SKM-1 treated with dmso at 0.1 percent for 144 hours (cell line): ENCODE measurements around the gene FAM151A.
"Not testable (repeated sequence)": the region's sequence is repeated elsewhere in the genome, so short reads cannot be mapped to it uniquely, and the experiment has no call there.

Experiments
- DNase-seq: peaks from one replicate; lab custom pipeline; 2025; ENCODE audit not compliant: unreplicated experiment; lab: John Stamatoyannopoulos, UW

FAM151A gene

DNA sequence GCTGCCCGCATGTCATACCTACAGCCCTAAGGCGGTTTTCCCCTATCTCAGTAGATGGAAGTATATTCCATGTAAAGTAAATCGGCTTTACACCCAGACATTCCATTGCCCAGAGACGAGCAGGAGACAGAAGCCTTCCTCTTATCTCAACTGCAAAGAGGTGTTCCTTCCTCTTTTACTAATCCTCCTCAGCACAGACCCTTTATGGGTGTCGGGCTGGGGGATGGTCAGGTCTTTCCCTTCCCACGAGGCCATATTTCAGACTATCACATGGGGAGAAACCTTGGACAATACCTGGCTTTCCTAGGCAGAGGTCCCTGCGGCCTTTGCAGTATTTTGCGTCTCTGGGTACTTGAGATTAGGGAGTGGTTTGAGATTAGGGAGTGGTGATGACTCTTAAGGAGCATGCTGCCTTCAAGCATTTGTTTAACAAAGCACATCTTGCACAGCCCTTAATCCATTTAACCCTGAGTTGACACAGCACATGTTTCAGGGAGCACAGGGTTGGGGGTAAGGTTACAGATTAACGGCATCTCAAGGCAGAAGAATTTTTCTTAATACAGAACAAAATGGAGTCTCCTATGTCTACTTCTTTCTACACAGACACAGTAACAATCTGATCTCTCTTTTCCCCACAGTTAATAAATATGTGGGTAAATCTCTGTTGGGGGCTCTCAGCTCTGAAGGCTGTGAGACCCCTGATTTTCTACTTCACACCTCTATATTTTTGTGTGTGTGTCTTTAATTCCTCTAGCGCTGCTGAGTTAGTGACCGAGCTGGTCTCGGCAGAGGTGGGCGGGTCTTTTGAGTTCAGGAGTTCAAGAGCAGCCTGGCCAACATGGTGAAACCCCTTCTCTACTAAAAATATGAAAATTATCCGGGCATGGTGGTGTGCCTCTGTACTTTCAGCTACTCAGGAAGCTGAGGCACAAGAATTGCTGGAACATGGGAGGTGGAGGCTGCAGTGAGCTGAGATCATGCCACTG, 13.4 kb upstream of the FAM151A start:
- DNase-seq, result not testable (repeated sequence)

DNA sequence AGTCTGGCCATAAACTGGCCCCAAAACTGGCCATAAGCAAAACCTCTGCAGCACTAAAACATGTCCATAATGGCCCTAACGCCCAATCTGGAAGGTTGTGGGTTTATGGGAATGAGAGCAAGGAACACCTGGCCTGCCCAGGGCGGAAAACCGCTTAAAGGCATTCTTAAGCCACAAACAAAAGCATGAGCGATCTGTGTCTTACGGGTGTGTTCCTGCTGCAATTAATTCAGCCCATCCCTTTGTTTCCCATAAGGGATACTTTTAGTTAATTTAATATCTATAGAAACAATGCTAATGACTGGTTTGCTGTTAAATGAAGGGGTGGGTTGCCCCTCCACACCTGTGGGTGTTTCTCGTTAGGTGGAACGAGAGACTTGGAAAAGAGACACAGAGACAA, 12.5 kb upstream of the FAM151A start:
- not testable (repeated sequence) for DNase-seq

DNA sequence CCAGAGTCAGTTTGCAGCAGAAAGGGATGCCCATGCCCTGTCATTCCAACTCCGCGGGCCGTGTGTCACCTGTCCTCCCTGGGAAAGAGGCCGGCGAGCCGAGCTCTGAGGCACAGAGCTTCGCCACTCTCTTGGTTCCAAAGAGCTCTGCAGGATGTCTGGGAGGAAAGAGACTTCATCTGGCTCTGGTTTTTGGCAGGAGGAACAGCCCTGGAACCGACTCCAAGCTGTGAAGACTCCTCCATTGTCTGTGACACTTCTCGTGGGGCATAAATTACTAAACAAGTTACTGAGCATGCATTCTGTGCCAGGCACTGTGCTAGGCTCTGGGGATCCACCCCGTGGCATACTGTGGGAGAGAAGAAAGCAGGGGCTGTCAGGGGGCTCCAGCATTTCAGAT, 3.9 kb upstream of the FAM151A start:
- no peak for DNase-seq

DNA sequence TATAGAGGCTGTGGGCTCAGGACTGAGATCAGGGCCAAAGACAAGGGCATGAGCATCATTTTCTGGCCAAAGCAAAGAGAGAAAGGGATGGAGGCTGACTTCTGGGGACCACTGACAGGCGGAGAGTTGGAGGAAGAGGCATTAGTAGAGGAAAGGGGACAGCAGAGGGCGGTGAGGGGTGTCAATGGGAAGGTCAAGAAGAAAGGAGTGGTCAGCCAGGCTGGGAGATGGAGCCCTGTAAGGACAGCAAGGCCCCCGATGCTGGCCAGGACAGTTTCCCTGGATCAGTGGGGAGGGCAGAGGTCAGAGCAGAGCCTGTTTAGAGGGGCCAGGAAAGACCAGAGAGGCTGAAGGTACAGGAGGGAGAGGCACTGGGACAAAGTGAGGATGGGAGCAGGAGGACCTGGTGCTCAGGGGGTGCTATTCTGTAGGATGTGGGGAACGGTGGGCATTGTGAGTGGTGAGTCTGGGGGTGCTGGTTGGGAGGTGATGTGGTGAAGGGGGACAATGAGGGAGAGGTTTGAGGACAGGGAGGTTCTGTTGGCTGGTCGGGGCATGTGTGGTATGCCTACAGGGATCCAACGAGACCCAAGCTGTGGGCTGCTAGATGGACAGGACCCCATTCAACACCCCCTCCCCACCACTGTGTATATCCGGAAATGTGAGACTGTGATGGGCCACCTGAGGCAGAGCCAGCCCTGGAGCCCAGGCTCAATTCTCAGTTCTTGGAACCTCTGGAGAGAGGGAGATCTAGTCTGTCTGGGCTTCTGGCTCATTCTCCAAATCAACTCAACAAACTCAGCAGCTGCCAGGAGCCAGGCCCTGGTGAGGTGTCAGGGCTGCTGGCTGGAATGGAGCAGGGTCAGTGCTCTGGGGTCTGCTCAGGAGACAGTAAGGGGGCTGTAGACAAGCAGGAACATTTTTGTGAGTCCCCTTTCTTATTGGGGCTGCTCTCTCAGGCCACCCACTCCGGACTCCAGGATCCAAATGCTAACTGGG, 1.4 kb upstream of the FAM151A start:
- DNase-seq, result peak; percentile 60

DNA sequence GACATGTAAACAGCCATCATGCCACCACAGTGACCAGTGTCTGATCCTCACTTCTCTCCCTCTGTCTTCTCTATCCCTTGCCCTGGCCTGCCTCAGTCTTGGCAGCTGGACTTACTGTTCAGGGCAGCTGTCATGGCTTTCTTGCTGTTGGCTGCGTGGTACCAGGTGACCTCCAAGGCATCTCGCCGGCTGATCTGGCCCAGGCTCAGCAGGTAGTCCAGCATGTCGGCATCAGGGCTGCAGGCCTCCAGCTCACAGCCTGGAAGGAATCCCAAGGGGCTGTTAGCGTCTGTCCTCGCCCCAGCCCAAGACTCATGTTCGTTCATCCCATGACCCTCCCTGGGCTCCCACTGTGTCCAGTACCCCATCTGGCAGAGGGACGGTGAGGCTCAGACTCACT, 3.6 kb downstream of the FAM151A start:
- DNase-seq, result no peak

DNA sequence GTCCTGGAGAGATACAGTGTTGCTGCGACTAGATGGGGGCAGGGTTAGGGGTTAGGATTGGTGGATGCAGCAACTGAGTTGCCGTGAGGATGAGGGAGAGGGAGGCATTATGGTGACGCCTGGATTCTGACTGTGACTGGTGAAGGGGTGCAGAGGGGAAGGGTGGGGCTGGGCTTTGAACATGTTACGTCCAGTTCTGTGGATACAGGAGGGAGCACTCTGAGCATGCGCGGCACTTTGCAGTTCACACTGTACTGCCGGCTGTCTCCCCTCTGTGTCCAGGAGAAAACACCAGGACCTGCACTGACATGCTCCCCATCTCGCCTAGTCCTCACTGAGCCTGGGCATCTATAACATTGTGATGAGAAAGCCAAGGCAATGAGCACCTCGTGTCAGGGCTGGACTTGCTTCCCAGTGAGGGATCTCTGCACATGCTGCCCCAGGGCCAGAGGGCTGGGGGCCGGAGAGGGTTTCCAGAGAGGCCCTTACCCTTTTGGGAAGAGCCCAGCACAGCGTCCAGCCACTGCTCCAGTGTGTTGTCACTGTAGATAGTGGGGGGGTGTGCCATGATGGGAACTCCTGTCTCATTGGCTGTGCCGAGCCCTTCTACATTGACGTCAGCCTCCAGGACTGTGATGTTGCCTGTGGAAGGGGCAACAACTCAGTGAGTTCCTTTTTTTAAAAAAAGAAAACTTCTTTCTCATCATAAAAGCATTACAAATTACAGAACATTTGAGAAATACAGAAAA, 7.6 kb downstream of the FAM151A start:
- DNase-seq, result no peak

DNA sequence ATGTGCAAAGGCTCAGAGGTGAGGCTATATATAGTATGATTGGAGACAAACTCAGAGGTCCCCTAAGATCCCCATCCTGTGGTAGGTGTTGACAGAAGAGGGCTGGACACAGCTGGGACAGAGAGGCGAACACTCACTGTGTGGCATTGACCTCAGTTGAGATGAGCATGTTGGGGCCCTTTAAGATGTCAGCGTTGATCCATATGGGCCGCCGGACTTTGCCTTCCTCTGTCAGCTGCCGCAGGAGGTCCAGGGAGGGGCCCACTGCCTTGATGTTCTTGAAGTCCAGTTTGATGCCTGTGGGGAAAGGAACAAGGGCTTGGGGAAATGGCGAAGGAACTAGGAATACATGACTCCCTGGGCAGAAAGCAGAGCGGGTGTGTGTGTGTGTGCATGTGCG, 8.8 kb downstream of the FAM151A start:
- no peak for DNase-seq

DNA sequence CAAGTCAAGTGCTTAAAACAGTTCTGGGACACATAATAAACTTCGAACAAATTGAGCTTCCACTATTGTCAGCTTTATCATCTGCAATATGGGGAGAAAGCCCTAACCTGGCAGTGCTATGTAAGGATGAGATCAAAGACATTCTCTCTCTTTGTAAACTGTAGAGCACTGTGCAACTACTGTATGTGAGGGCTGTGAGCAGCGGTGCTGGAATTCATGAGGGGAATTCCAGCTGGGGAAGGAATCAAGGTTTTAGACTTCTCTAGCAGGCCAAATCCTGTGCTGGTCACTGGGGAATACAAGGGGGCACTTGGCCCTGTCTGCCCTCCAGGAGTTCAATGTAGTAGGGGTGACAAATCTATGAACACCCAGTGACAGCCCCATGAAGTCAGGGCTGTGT, 9.3 kb downstream of the FAM151A start:
- no peak for DNase-seq

DNA sequence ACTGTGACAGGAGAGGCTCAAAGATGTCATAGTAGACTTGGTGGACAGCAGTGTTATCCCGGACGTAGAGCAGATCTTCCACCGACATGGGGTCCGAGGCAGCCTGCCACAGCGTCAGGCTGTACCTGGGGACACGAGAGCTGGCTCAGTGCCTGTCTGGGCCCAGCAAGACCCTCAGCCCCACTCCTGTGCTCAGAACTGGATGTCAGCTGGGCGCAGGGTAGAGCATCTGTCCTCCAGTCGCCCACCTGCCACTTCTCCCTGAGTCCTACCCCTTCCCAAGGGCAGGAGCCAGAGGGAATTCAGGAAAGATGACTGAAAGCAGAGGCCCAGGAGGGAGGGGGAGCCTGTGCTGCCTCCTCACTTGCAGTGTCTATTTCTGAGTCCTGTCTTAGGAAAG, 11.7 kb downstream of the FAM151A start:
- no peak for DNase-seq

DNA sequence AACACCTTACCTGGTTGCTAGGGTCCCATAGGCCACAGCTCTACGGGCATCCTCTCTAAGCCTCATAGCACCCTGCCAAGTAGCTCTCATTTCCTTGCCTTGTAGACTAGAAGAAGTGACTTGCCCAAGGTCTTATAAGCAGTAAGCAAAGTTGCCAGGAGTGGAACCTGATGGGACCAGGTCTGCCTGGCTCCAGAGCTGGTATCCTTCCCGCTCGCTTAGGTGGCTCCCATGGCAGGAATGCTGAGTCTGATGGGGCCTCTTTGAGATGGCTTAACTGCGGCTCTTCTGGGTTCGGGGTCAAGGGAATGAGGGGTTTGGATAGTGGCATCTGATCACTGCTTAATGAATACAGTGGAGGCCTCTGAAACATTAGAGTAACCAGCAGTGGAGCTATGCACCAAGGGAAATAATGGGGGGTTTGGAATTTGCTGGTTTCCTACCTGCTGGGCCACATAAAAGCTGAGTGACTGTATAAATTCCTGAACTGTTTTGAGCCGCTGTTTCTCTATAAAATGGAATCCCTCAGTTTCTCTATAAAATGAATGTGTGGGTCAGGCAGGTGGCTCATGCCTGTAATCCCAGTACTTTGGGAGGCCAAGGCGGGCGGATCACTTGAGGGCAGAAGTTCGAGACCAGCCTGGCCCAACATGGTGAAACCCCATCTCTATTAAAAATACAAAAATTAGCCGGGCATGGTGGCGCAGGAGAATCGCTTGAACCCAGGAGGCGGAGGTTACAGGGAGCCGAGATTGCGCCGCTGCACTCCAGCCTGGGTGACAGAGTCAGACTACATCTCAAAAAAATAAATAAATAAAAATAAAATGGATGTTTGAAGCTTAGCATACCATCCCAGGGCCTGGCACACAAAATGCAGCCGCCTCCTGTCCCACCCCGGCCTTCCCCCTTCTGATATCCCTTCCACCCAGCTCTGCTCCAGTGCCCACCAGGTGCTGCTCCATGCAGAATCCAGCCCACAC, 12.4 kb downstream of the FAM151A start:
- no peak for DNase-seq

DNA sequence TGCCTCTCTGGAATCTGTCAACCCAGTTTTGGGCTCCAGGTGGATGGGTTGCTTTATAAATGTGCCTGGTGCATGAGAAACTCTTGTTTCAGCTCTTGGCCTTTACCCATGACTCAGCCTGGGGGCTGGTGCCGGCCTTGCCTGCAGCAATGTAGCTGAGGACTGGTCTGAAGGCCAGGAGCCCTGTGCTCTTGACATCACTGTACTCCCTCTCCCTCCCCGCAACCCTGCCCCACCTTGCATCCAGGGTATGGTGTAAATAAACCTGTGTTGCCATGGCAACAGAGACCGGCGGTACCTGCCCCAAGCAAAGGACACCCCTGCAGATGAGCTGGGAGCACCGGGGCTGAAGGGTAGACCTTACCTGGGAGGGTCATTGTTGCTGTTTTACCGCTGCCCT, 13.3 kb downstream of the FAM151A start:
- no peak for DNase-seq

DNA sequence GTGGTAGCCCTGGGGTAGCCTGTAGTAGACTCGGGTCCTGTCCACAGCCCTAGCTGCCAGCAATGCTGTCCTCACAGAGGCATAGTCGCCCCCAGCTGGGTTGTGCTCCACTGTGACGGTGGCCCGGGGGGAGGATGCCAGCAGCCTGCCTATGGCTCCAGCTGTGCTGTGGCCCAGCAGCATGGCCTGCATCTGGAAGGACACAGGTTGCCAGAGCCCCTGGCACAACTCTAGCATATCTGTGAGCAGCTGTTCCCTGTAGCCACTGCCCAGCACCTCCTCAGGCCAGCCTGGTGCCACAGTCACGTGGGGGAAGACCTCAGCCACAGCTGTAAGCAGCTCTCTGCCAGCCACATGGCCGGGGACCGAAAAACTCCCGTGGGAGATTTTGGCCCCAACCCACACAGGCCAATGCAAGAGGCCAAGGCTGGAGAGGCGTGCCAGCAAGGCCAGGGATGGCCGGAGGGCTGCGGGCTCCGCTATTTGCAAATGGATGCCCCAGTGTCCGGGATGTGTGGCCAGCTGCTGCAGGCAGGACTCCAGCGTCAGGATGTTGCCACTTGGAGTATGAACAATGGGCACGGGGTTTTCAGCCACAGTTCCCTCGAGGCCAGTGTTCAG, 13.9 kb downstream of the FAM151A start:
- no peak for DNase-seq

DNA sequence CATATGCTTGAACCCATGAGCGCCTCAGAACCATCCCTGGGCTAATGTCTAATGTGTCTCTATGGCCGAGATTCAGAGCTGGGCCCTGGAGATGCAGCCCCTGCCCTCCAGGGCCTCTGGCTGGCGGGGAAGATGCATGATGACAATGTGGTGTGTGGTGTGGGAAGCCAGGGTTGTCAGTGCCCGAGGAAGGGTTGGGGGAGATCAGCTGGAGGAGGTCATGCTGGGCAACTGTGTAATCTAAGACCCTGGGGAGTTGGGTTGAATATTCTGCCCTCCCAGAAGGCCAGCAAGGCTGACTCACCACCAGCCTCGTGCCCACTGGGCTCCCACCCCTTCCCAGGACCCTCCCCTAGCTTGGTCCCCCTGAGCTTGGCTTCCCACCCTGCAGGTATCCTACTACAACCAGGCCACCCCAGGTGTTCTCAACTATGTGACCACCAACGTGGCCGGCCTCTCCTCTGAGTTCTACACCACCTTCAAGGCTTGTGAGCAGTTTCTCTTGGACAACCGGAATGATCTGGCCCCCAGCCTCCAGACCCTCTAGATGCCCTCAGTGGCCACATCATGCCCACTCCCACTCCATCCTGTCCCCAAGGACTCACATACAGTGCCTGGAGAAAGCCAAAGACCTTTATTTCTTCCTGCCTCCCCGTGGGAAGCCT, 14.6 kb downstream of the FAM151A start:
- no peak for DNase-seq

DNA sequence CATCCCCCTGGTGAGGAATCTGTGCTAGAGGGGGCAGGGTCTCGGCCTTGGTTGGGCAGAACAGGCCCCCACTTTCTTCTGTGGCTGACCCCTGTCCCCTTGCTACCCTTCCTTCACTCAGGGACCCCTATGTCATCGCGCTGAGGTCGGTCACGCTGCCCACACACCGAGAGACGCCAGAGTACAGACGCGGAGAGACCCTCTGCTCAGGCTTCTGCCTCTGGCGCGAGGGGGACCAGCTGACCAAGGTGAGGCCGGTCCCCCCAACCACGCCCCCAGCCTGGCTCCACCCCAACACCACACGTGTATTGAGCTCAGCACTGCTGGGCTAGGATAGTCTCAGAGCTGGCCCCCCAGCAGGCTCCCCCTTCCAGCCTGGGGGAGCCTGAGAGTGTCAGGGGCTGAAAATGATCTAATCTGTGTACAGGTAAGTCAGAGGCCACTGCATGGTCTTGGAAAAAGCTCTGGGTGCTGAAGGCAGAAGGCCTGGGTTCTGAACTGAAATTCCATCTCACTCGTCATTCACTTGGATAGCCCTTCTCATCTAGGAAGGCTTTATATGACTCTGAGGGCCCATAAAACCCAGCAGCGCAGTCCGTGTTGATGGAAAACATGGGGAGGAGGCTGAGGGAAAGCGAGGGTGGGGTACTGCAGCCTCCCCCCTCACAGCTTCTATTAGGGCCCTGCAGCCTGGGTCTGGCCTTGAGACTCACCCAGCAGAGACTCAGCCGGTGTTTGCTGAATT, 15.3 kb downstream of the FAM151A start:
- no peak for DNase-seq

DNA sequence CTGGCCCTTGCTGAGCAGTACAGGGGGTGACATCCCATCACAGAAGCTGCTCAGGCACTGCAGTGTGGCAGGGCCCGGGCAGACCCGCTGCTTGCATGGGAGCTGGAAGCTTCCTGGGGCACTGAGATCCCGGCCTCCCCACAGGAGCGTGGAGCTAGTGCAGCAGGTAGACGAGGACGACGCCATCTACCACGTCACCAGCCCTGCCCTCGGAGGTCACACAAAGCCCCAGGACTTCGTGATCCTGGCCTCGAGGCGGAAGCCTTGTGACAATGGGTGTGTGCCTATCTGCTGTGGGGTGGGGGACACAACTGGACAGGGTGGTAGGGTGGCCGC, 16.4 kb downstream of the FAM151A start:
- DNase-seq, result no peak

DNA sequence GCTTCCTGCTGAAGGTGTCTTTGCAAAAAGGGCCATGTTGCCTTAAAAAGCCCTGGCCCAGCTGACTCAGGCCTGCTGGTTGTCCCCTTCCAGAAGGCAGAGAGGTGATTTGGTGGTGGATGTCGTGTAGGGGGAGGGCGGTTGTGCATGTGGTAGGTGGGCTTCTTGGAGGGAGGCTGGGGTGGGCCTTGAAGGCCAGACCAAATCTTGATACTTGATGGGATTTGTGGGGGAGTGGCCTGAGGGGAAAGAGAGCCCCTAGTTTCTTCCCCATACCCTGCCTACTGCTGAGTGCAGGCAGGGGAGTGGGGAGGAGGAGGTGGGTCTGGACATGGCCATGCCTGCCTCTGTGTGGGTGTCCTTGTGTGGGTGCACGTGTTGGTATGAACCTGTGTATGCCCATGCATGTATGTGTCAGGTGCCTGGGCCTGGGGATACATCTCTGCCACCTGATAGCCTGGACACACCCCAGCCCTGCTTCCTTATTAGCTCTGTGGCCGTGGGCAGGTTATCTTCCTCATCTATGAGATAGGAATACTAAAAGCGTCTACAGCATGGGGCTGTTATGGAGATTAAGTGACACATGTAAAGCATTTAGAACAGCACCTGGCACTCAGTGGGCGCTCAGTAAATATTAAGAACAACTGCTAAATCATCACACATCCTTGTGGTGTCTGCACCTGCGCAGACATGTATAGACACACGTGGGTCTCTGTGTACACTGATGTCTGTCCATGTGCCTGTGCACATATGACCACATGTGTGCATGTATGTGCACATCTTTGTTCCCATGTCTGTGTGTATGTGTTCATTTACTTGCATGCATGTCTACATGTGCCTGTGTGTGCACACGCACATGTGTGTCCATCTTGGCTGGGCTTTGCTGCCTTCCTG, 17.0 kb downstream of the FAM151A start:
- no peak for DNase-seq
